ENCODE data around the gene THAP6.
"Not testable (repeated sequence)": the region's sequence is repeated elsewhere in the genome, so short reads cannot be mapped to it uniquely, and the experiment has no call there.

DNA sequence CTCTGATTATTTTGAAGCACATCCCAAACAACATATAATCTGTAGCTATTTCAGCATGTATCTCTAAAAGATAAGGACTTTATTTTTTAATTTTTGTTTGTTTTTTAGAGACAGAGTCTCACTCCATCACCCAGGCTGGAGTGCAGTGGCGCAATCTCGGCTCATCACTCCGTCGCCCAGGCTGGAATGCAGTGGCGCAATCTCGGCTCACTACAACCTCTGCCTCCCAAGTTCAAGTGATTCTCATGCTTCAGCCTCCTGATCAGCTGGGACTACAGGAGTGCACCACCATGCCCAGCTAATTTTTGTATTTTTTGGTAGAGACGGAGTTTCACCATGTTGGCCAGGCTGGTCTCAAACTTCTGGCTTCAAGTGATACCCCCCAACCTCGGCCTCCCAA lies 29.9 kb downstream of the THAP6 start:
- TF ChIP-seq, protein P1, sequence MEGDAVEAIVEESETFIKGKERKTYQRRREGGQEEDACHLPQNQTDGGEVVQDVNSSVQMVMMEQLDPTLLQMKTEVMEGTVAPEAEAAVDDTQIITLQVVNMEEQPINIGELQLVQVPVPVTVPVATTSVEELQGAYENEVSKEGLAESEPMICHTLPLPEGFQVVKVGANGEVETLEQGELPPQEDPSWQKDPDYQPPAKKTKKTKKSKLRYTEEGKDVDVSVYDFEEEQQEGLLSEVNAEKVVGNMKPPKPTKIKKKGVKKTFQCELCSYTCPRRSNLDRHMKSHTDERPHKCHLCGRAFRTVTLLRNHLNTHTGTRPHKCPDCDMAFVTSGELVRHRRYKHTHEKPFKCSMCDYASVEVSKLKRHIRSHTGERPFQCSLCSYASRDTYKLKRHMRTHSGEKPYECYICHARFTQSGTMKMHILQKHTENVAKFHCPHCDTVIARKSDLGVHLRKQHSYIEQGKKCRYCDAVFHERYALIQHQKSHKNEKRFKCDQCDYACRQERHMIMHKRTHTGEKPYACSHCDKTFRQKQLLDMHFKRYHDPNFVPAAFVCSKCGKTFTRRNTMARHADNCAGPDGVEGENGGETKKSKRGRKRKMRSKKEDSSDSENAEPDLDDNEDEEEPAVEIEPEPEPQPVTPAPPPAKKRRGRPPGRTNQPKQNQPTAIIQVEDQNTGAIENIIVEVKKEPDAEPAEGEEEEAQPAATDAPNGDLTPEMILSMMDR (IDR thresholded peaks at IDR 0.05 in 2 of 3, conservative IDR thresholded peaks at IDR 0.05 in 1 of 3; ENCODE audit: borderline replicate concordance in 1 of 3, insufficient read depth in 1 of 3, low read depth in 2 of 3, low read length in 2 of 3), result not testable (repeated sequence)
- TF ChIP-seq POLR2AphosphoS5 (IDR thresholded peaks at IDR 0.05; ENCODE audit: low read depth, low read length); EGR1 (IDR thresholded peaks at IDR 0.05; ENCODE audit: low read depth); ZFX (IDR thresholded peaks at IDR 0.05): not testable (repeated sequence)

Data from HCT116 (cell line).